Measurements from ENCODE around the gene PPP1R9A. TPM values are rescaled to one million over a fixed set of nuclear protein-coding genes. Genes with fewer than 3 reads are reported as not detected.

PPP1R9A gene
- total RNA-seq, 1 donor = under 0.01 TPM

GRCh38 chr7:95318501-95319100 lies 411.2 kb downstream of the PPP1R9A start:
- no peak overlapping the region for H3K4me3 ChIP-seq (ENCODE audit: low read depth, low read length)
- TF ChIP-seq CTCF (IDR thresholded peaks at IDR 0.05; ENCODE audit: insufficient read depth, low read depth, low read length) = no peak
- DNase-seq (ENCODE audit: low read depth) = no peak

- H3K4me3 ChIP-seq (ENCODE audit: low read depth, low read length) = no peak overlapping the region
- TF ChIP-seq CTCF (IDR thresholded peaks at IDR 0.05; ENCODE audit: insufficient read depth, low read depth, low read length) = no peak
- DNase-seq (ENCODE audit: low read depth) = no peak
Observed at GRCh38 chr7:95319570-95319969, 412.2 kb downstream of the PPP1R9A start.

- no peak for DNase-seq (ENCODE audit: low read depth)
- H3K4me3 ChIP-seq (ENCODE audit: low read depth, low read length) = no peak overlapping the region
- no peak for TF ChIP-seq CTCF (IDR thresholded peaks at IDR 0.05; ENCODE audit: insufficient read depth, low read depth, low read length)
Observed at GRCh38 chr7:95320651-95321050, 413.3 kb downstream of the PPP1R9A start.

GRCh38 chr7:95321720-95322119 lies 414.3 kb downstream of the PPP1R9A start:
- H3K4me3 ChIP-seq (ENCODE audit: low read depth, low read length) = no peak overlapping the region
- DNase-seq (ENCODE audit: low read depth) = no peak

GRCh38 chr7:95322396-95322795 lies 415.0 kb downstream of the PPP1R9A start:
- DNase-seq (ENCODE audit: low read depth) = no peak
- TF ChIP-seq CTCF (IDR thresholded peaks at IDR 0.05; ENCODE audit: insufficient read depth, low read depth, low read length) = no peak
- H3K4me3 ChIP-seq (ENCODE audit: low read depth, low read length) = no peak overlapping the region

More at GRCh38 chr7:95321720-95322119, 414.3 kb downstream of the PPP1R9A start:
- no peak for TF ChIP-seq CTCF (IDR thresholded peaks at IDR 0.05; ENCODE audit: insufficient read depth, low read depth, low read length)

- H3K4me3 ChIP-seq (ENCODE audit: low read depth, low read length) = no peak overlapping the region
- TF ChIP-seq CTCF (IDR thresholded peaks at IDR 0.05; ENCODE audit: insufficient read depth, low read depth, low read length) = no peak
- no peak for DNase-seq (ENCODE audit: low read depth)
Observed at GRCh38 chr7:95322854-95323253, 415.5 kb downstream of the PPP1R9A start.

Data from fibroblast of villous mesenchyme (primary cell).